Measurements from ENCODE around the gene COL26A1. TPM values are rescaled to one million over a fixed set of nuclear protein-coding genes. Genes with fewer than 3 reads are reported as not detected.

The COL26A1 gene
- total RNA-seq, 1 donor: under 0.01 TPM

DNA sequence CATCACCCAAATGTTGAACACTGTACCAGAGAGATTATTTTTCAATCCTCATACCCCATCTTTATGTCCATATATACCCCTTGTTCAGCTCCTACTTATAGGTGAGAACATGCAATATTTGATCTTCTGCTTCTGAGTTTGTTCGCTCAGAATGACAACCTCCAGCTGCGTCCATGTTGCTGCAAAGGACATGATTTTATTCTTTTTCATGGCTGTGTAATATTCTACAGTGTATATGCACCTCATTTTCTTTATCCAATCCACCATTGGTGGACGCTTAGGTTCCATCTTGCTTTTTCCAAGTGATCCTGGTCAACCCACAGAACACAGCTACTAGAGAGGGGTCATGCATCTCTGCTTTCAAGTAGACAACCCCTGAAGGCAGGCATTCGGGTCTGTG lies 166.9 kb downstream of the COL26A1 start:
- DNase-seq (ENCODE audit: low read depth in 2 of 3, low spot score in 2 of 3): no peak

DNA sequence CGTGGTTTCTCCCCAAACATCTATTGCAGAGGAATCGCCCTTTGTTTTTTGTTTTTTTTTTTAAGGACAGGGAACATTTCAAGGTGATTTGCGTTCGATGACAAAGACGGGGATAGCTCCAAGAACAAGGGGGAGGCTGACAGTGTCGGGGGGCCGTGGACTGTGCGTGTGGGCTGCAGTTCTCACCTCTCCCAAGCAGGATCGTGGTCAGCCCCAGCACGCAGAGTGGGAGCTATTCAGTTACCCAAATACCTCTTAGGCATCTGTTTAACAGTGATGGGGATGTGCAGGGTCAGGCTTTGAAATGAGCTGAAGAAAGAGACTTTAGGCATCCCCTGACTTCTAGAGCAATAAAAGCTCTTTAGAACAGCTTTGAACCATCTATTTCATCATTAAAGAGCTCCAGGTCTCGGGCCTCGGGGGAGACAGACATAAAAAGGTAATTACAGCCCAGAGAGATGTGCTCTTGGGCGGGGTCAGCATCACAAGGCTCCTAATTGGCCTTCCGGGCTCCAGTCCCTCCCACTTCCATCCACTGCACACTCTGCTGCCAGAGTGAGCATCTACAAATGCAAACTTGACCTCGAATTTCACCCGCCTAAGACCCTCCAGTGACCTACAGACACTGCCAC lies 169.2 kb downstream of the COL26A1 start:
- no peak for DNase-seq (ENCODE audit: low read depth in 2 of 3, low spot score in 2 of 3)

DNA sequence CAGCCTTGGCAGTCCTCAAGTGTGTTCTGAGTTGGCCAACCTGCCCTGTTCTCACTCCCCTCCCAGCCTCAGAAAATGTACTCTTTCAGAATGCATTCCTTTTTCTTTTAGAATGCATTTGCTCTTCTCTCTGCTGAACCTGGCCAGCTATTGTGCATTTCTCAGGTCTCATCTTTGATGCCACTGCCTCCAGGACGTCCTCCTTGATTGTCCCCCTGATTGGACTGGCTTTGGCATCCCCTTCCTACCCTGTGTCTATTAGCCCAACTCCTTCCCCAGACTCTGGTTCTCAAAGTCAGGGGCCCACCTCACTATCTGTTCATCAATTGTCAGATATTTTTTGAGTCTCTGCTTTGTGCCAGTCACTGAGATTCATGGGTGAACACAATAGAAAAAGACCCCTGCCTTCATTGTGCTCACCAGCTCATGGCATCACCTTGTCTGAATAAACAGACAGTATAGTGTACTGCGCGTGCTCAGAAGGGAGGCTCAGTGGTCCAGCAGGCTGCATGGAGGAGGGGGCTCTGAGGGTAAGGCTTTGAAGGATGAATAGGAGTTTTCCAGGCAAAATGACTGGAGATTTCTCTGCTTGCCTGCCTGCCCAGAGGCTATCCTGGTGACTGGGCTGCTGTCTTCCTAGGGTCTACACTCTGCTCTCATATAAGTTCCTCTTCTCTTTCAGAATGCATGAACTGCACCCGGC lies 169.9 kb downstream of the COL26A1 start:
- no peak for DNase-seq (ENCODE audit: low read depth in 2 of 3, low spot score in 2 of 3)

DNA sequence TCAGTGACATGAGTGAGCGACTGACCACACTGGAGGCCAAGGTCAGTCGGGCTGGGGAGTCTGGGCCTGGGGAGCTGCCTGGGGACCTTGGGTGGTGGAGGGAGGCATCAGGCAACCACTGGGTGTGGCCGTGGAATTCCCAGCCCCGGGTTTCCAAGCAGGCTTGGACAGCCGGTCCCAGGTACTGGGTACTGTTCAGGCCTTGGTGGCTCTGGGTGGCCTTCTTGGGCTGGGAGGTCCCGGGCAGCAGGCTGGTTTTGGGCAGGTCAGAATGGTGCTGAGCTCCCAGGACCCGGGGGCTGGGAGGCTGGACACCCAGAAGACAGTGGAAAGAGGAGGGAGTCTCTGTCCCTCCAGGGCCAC lies 170.4 kb downstream of the COL26A1 start:
- no peak for DNase-seq (ENCODE audit: low read depth in 2 of 3, low spot score in 2 of 3)

DNA sequence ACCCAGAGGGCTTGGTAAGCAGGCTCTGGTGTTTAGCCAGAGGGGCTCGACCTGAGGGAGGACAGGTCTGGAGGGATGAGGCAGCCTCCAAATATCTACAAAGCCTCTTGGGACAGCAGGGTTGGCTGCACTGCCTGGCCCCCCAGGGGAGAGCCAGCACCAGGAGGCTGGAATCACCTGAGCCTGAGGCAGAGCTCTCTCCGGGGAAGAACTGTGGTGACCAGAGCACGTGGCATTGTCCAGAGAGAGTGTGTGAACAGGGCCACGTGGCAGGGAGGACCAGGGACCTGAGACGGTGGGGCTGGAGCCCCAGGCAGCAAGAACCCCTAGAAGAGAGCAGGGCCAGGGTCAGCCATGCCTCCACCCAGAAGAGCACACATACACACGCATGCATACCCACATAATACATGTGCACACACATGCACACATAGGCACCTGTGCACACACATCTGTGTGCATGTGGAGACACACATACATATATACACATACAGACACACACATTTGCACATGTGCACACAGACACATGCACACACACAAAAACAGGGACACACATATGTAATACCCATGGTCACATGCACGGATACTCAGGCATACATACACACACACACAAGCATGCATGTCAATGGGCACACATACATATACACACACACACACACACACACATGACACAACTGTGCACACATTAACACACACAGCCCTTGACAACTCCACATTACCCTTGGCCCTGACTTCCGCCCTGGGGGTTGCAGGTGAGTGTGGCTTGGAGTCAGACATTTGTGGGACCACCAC lies 171.5 kb downstream of the COL26A1 start:
- no peak for DNase-seq (ENCODE audit: low read depth in 2 of 3, low spot score in 2 of 3)

DNA sequence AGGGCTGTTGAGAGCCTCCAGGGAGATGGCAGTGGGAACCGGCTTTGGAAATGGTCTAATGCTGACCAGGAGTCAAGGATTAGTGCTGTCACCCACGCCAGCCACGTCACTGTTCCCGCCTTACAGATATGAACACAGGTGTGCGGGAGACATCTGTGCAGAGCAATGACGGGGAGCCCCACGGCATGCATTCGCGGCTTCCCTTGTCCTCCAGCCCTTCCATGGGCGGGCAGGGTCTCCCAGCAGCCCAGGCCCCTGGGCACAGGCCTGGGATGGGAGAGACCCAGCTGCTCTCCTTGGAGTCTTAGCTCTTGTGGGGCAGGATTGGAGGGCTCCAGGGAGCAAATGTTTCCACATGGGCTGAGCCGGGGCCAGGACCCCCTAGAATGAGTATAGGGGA lies 172.2 kb downstream of the COL26A1 start:
- DNase-seq (ENCODE audit: low read depth in 2 of 3, low spot score in 2 of 3): no peak

DNA sequence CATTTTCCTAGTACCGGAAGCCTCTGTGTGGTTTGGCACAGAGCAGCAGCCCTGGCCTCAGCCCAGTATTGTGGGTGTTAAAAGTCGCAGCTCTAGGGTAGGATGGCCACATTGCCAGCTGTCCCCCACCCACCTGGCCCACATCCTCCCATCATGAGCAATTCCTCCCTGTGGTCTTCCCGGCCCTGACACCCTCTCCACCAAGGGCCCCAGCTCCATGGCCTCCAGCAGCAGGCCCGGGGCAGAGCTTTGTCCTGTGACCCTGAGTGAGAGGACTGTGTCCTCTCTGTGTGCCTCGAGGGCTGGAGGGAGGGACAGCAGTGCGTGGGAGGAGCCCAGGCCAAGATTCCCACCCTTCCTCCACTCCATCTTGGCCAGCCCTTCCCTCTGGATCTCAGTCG lies 172.7 kb downstream of the COL26A1 start:
- no peak for DNase-seq (ENCODE audit: low read depth in 2 of 3, low spot score in 2 of 3)

DNA sequence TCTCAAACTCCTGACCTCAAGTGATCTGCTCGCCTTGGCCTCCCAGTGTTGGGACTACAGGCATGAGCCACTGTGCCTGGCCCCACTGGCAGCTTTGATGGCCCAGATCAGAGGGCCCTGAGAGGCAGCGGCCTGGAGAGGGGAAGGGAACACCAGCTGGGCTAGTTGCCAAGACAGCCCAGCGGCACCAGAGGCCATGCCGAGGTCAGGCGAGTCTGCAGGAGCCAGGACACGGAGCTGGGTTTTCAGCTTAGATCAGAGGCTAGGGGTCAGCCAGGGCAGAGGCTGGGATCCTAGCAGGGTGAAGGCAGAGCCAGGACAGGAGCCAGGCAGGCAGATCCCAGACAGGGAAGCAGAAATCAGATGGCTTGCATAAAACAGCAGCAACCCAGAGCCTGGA lies 173.6 kb downstream of the COL26A1 start:
- no peak for DNase-seq (ENCODE audit: low read depth in 2 of 3, low spot score in 2 of 3)

DNA sequence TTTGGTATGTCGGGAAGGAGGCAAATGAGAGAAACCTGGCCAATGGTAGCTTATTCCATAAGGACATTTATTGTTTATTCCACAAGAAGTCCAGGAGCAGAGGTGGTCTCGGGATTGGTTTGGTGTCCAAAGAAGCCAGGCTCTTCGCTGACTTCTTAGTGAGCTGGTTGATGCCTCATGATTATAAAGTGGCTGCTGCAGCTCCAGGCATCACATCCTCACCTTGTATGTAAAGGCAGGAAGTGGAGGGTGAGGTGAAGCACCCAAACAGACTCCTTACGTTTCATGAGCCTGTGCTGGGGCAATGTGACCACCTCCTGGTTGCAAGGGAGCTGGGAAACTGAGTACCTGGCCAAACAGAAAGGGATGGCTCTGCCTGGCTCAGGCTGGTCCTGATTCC lies 174.0 kb downstream of the COL26A1 start:
- DNase-seq (ENCODE audit: low read depth in 2 of 3, low spot score in 2 of 3): no peak

DNA sequence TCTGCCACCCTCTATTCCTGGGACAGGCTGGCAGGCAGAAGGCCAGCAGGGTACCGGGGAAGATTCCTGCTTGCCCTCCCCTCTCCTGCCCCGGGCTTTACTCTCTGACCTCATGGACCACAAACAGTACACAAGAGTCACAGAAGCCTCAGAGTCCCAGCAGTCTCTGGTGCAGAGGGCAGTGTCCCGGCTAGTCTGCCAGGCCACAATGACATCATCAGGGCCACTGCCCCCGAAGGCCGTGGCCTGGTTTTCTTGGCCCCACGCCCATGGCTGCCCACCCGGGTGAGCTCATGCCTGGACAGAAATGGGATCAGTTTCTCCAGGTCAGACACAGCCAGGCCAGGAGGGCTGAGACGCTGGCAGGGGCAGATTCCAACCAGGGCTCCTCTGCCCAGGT lies 174.5 kb downstream of the COL26A1 start:
- DNase-seq (ENCODE audit: low read depth in 2 of 3, low spot score in 2 of 3): no peak

DNA sequence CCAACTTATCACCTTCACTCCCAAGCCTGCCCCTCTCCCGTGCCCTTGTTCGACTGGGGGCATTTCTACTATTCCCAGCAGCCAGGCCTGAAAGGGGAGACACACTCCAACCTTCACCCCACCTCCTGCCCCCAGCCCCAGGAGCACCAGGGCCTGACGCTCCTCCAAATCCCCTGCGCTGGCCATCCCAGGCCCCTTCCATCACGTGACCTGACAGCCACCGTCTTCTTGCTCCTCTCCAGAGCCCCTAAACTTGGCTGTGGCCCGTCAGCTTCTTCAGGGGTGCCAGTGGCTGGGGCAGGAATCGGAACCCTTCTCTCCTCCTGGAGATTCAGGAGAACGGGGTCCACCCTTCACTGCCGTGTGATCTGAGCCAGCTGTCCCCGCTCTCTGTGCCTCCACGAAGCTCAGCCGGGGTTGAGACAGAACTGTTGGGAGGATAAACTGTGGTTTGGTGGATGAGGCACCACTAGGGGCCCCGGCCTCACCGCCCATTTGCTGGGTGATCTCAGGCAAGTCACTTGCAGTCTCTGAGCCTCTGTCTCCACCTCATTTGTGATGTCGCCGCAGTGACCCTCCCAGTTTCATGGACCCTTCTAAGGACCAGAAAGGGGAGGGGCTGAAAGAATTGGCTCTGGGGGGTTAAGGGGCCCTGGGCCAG lies 175.4 kb downstream of the COL26A1 start:
- DNase-seq (ENCODE audit: low read depth in 2 of 3, low spot score in 2 of 3): no peak

DNA sequence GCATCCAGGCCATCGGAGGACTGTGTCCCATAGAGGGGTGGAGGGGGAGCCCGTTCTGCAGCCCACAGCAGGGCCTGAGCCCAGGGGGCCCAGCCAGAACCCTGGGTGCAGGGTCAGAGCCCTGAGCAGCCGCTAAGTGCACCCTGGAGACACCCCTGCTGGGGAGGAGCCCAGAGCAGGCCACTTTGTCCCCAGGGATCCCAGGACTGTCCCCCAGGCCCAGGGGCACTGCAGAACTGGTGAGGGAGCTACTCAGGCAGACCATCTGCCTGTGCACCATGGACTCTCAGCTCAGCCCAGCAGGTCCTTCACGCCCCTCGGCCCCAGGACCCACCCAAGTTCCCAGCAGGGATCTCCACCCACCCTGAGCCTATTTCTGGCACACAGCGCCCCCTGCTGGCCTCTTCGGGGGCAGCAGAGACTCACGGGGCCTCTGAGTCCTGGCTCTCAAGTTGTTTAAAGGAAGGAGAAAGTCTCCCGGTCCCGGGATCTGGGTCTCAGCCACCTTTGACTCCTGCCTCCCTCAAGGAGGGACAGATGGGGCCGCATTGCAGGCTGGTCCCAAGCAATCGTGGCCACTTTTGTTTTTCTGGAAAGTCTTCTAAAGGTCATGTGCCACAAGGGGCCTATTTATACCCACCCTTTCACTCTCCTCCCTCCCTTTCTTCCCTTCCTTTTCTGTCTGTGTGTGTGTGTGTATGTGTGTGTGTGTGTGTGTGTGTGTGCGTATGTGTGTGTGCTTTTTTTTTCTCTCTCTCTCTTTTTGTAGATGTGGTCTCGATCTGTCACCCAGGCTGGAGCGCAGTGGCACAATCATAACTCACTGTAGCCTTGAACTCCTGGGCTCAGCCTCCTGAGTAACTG lies 176.2 kb downstream of the COL26A1 start:
- peak; percentile 41 to 73 (median 63) for DNase-seq (ENCODE audit: low read depth in 2 of 3, low spot score in 2 of 3)

DNA sequence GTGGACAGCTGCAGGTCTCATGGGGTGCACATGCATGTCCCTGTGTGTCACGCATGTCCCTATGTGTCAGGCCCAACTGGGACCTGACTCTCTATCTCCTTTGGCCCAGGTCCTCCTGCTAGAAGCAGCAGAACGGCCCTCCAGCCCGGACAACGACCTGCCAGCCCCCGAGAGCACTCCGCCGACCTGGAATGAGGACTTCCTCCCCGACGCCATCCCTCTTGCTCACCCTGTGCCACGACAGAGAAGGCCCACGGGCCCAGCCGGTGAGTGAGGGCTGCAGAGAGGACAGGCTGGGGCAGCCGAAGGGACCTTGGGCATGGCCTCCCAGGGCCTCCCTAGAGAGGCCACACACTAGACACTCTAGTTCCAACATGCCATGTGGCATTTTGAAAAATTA lies 177.1 kb downstream of the COL26A1 start:
- no peak for DNase-seq (ENCODE audit: low read depth in 2 of 3, low spot score in 2 of 3)

DNA sequence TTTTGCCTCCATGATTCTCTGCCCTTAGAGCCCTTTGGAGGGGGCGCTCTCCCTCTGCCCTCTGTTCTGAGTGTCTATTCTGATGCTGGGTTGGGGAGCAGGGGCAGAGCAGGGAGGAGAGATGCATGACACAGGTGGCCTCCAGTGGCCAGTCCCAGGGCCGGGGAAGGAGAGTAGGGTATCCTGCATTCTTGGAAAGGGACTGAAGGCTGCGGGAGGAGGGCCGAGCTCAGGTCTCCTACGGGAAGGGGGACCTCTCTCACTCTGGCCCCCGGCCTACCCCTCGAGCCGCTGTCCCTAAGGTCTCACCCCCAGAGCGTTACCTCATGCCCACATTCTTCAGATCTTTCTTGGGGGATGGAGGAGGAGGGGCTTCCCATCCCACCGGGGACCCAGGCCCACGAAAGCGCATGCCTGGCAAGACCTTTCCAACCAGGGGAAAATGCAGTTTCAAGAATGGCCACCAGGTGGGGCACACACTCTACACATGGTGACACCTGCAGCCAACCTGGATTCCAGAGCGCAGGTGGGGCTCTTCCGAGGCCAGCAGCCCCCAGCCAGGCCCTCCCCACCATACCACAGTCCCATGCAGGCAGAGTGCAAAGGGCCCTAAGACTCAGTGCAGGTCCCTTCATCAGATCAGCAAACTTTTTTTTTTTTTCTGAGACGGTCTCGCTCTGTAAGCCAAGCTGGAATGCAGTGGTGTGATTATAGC lies 180.0 kb downstream of the COL26A1 start:
- peak; percentile 43 to 75 (median 53) for DNase-seq (ENCODE audit: low read depth in 2 of 3, low spot score in 2 of 3)

DNA sequence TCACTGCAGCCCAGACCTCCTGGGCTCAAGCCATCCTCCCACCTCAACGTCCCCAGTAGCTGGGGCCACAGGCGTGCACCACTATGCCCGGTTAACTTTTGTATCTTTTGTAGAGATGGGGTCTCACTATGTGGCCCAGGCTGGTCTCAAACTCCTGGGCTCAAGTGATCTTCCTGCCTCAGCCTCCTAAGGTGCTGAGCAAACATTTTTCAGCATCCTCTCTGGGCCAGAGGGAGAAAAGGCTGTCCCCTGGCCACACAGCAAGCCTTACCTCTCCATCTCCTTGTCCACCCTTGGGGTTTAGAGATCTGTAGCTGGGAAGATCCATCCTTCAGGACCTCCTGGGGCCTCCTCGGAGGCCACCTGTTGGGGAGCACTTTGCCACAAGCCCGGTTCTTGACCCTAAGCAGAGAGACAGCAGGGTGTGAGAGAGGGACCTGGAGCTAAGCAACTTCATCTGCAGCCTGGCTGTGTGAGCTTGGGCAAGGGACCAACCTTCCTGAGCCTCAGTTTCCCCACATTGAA lies 180.6 kb downstream of the COL26A1 start:
- no peak for DNase-seq (ENCODE audit: low read depth in 2 of 3, low spot score in 2 of 3)

DNA sequence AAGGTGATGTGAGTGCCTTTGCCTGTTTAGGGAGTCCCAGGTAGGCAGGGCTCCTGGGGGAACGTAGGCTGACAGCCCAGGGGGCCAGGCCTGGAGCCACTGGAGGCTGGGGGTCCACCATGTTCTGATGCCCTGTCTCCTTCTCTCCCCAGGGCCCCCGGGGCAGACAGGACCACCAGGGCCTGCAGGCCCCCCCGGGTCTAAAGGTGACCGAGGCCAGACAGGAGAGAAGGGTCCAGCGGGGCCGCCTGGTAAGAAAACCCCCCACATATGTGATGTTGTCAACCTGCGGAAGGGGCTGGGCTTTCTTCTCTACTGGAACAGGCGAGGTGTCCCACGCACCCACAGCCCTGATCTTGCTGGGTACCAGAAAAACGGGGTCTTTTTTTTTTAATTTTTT lies 181.2 kb downstream of the COL26A1 start:
- DNase-seq (ENCODE audit: low read depth in 2 of 3, low spot score in 2 of 3): no peak

DNA sequence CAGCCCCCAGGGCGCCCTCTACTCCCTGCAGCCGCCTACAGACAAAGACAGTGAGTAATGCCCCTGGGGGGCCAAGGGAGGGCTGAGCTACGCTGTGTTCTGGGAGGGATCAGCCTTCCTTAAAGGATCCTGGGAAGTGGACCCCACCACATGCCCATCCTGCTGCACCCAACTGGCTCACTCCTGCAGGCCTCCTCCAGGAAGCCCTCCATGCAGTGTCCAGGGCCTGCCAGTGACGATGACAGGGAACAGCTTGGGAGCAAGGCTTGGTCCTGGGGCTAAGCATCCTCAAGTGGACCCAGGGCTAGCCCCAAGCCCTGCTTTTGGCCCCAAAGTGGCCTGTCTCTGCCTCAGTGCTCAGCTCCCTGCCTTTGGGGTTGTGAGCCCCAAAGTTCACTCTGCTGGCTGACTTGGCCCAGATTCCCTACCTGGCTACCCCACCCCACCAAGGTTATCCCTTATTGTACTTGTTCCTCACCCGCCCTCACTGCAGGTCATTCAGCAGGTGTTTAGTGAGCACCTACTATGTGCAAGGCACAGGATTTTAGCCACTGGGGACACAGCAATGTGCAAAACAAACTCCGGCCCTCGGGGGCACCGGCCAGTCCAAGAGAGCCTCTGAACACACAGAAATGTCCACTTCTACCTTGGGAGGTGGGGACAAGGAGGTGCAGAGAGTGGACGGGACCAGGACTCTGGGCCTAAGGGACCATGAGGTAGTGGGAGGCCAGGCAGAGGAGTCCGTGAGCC lies 182.9 kb downstream of the COL26A1 start:
- no peak for DNase-seq (ENCODE audit: low read depth in 2 of 3, low spot score in 2 of 3)

DNA sequence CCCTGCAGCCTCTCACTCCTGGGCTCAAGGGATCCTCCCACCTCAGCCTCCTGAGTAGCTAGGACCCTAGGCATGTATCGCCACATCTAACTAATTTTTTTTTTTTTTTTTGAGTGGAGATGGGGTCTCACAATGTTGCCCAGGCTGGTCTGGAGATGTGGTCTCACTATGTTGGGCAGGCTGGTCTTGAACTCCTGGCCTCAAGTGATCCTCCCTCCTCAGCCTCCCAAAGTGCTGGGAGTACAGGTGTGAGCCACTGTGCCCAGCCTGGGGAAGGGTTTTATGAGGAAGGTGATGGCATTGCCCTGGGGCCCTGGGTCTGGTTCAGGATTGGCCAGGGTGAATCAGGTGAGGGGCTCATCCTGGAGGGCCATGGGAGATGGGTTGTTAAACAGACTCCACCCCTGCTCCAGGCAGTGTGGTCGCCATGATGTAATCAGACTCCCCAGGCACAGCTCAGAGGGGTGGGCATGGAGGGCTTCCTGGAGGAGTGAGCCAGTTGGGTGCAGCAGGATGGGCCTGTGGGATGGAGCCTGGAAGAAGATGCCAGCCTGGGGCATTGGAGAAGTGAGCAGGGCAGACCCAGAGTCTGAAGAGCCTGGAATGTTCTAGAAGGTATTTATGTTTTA lies 183.7 kb downstream of the COL26A1 start:
- no peak for DNase-seq (ENCODE audit: low read depth in 2 of 3, low spot score in 2 of 3)
